GM19328 (cell line): Measurements from ENCODE around the gene P2RX6.

Experiments
- ATAC-seq: cut with Tn5 transposase; IDR thresholded peaks from one replicate; pipeline ENCODE4 v1.9.1; 2021; ENCODE audit warnings: mild to moderate bottlenecking, moderate library complexity; ENCODE audit not compliant: unreplicated experiment

P2RX6 gene

GRCh38 chr22:21010426-21011113, 4.4 kb upstream of the P2RX6 start:
- ATAC-seq, result no peak

- no peak for ATAC-seq
These were observed 2.2 kb upstream of the P2RX6 start for GRCh38 chr22:21012446-21013407.

DNA sequence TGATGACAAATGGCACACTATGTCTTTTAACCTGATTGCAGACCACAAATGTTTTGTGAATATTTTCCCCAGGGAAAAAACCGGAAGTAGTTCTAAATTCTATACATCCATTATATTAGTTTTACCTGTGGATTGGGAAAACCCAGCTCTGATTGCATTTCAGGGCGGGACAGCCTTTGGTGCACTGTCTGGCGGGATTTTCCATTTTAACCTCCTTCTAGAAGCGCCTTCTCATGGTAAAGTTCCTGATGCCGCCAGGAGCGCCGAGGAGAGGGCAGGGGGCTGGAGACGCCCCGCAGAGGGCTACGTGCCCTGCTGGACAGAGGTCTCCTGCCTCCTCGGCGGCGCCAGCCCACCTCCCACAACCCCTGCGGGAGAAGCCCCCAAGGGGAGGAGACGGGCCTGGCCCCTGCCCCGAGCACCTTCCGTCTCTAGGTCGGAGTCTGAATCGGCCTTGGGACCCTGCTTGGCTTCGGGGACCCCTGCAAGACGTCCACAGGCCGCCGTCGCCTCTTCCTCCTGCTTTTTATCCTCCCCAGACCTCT, 1.2 kb upstream of the P2RX6 start:
- ATAC-seq, result no peak

- peak; percentile 79 for ATAC-seq
These were observed 701 bp upstream of the P2RX6 start for GRCh38 chr22:21014202-21014725.

DNA sequence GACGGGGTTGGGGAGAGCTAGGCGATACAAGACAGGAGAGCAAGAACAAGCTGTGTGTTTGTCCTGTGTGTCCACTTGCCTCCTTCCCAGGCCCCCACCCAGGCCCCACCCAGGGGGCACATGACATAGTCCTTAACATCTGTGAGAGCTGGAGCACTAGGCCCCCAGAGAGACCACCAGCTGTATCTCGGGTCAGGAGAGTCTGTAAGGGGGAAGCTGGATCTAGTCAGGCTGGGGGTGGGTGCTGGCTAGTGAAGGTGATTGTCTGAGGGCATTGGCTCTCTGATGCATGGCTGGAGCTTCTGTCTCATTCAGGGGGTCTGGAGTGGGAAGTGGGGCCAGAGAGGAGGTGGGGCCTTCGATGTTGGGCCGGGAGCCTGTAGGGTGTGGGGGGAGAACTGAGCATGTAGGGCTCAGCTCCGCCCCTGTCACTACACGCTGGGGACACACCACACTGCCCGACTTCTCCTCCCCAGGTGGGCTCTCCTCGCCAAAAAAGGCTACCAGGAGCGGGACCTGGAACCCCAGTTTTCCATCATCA, 571 bp downstream of the P2RX6 start:
- ATAC-seq, result no peak

DNA sequence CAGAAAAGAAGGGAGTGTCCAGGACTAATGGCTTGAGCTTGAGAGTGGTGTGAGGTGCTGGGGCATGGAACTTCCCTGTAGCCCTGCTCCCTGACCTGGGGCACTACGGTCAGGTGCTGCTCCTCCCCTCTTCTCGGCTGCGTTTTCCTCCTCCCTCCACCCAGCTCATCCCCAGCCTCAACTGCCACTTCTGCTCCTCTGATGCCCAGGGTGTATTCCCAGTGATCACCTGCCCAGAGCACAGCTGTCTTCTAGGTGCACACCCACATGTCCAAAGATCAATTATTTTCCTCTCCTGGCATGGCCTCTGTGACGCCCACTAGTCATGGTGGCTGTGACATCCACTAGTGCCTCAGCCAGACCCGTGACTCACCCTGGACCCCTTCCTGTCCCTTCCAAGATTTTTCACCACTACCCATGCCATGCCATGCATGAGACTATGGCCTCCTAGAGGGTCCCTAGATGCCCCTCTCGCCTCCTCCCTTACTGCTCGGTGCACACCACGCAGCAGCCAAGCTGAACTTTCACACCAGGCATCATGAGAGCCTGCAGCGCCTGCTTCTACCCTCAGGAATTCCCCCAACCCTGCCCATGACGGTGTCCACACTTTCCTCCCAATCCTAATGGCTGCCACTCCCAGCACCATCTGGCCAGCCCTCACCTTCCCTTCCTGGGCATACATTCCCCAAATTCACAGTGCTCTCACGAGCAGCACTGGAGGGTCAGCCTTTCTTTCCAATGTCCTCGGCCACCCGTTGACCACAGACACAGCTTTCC, 1.9 kb downstream of the P2RX6 start:
- ATAC-seq, result no peak

DNA sequence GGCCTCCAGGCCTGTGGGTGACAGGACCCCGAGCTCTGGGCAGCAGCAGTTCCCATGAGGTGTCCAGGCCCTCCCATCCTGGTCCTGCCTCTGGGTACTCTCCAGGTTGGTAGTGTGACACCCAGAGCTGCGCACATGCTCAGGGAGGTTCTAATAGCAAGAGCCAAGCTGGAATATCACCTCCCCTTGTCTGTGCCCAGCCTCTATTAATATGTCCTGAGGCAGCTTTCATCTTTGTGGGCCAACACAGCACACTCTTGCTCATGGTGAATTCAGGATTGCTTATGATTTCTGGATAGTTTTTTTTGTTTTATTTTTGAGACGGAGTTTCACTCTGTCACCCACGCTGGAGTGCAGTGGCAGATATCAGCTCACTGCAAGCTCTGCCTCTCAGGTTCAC, 3.3 kb downstream of the P2RX6 start:
- ATAC-seq, result no peak

DNA sequence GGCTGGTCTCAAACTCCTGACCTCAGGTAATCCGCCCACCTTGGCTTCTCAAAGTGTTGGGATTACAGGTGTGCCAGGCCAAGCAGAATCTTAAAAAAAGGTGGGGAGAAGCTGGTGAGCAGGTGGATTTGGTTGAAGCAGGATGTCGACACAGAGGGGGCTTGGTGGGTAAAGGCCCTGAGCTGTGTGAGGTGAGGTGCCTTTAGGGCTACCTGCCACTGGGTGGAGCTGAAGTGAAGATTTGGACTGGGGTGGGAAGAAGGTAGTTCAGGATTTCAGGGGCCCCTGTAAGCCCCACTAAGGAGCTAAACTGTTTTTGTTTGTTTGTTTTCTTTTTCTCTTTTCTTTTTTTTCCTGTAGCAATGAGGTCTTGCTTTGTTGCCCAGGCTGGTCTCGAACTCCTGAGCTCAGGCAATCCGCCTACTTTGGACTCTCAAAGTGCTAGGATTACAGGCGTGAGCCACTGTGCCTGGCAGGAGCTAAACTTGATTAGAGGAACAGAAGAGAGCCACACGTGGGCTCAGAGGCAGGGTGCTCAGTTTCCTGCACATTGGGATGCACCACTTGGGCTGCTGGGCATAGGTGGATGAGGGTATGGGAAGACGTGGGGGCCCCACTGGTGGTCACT, 6.0 kb downstream of the P2RX6 start:
- no peak for ATAC-seq

GRCh38 chr22:21022507-21022906, 7.5 kb downstream of the P2RX6 start:
- ATAC-seq, result no peak

DNA sequence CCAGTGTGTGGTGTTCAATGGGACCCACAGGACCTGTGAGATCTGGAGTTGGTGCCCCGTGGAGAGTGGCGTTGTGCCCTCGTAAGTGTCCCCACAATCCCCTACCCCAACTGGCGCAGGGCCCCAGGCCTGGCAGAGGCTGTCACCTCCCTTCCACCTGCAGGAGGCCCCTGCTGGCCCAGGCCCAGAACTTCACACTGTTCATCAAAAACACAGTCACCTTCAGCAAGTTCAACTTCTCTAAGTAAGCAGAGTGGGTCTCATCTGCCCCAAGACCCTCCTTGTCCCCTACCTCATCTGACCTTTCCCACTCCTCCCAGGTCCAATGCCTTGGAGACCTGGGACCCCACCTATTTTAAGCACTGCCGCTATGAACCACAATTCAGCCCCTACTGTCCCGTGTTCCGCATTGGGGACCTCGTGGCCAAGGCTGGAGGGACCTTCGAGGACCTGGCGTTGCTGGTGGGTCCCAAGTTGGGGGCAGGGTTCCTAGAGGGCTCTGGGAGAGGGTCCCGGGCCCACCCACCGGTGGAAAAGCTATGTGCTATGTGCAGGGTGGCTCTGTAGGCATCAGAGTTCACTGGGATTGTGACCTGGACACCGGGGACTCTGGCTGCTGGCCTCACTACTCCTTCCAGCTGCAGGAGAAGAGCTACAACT, 8.1 kb downstream of the P2RX6 start:
- ATAC-seq, result no peak

GRCh38 chr22:21025266-21025665, 10.3 kb downstream of the P2RX6 start:
- no peak for ATAC-seq

DNA sequence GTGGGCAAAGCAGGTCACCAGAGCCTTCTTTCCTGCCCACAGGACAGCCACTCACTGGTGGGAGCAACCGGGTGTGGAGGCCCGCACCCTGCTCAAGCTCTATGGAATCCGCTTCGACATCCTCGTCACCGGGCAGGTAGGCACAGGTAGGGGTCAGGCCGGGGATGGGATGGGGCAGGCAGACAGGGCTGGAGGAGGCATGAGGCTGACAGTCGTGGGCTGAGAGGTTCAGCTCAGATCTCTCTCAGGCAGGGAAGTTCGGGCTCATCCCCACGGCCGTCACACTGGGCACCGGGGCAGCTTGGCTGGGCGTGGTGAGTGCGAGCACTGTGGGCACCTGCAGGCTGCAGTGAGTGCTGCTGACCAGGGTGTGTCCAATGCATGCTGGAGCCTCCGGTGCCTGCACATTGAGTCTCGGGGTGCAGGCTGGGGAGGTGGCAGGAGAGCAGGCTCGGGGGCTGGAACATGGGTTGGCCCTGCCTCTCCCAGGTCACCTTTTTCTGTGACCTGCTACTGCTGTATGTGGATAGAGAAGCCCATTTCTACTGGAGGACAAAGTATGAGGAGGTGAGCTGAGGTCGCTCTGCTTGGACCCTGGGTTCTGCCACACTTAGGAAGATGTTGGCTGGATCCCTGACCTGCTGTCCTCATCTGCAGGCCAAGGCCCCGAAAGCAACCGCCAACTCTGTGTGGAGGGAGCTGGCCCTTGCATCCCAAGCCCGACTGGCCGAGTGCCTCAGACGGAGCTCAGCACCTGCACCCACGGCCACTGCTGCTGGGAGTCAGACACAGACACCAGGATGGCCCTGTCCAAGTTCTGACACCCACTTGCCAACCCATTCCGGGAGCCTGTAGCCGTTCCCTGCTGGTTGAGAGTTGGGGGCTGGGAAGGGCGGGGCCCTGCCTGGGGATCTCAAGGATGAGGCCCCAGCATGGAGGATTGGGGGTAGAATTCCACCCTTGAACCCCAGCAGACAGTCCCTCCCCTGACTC, 11.1 kb downstream of the P2RX6 start:
- ATAC-seq, result no peak

GRCh38 chr22:21026783-21027692, 12.1 kb downstream of the P2RX6 start:
- no peak for ATAC-seq

DNA sequence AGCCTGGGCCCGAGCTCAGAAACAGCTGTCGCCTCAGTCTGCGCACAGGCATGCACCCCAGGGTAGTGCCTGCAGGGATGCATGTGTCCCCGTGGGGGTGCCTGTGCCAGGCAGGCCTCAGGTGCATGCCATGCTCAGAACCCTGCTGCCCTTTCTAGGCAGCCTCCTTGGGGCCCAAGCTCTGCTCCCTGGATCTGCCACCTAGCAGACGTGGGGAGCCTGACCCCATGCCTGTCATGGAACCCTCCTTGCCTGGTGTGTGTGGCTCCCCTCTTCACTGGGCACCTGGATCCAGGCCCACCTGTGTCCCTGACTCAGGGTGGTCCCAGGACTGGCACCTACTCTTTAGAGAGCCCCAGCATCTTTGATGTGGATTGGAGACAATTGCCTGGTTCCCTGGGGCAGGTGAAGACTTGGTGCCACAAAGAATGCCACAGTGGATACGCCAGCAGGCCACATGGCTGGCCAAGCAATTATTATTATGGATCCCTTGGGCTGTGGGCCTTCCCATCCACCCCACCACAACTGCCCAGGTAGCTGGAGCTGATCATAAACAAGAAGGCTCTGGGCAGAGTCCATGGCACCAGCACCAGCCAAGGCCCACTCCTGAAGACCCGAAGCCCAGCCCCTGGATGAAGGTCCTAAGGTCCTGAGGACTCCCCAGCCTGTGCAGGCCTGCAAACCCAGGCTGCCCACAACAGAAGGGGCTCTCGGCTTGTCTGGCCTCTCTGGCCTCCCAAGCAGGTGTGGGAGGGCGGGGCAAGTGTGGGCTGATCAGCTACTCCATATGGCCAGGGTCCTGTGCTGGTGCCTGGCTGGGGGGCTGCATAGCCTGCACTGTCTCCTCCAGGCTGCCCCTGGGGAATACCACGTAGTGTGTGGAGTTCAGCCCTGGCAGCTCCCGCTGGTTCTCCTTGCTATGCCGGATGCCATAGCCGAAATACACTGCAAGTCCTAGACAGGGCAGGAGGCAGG, 13.6 kb downstream of the P2RX6 start:
- ATAC-seq, result no peak

DNA sequence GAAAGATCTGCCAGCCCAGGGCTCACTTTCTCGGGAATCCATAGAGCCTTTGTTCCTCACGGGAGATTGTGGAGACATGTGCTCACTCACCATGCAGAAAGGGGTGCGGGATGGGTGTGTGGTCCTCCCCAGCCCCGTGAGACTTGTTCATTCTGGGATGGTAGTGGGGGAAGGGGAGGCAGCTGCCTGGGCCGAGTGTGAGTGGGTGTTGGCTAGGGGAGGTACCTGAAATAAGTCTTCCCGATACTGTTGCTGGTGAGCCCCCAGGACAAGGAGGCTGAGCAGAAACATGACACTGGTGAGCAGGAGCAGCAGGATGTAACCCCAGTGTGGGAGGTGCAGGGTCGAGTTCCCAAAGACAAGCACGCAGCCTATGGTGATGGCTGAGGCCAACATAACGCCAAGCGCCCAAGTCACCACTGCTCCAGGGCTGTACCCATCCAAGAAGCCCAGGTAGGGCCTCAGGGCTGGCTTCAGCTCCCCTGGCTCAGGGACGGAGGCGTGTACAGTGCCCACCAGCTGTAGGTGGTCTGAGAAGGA, 14.6 kb downstream of the P2RX6 start:
- no peak for ATAC-seq

DNA sequence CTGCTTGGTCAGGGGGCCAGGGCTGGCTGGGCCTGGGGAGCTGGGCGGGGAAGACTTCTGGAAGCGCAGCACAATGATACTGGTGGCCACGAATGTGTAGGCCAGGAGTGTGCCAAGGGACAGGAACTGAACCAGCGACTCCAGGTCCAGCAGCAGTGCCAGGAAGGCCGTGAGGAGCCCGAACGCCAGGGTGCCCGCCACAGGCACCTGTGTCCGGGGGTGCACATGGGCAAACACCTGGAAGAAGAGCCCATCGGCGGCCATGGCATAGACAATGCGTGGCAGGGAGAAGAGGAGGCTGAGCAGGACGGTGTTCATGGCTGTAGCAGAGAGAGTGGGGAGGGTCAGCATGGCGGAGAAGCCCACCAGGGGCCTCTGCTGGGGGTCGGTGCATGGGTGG, 15.1 kb downstream of the P2RX6 start:
- ATAC-seq, result no peak
